Measurements from ENCODE around the gene ZFPM1.
A peak's percentile ranks its signal among the peaks of the same experiment; 100 is the strongest.

Gene ZFPM1

GRCh38 chr16:88417684-88418476 is 35.2 kb upstream of the ZFPM1 start:
- DNase-seq (no peak), ATAC-seq (no peak)

DNA sequence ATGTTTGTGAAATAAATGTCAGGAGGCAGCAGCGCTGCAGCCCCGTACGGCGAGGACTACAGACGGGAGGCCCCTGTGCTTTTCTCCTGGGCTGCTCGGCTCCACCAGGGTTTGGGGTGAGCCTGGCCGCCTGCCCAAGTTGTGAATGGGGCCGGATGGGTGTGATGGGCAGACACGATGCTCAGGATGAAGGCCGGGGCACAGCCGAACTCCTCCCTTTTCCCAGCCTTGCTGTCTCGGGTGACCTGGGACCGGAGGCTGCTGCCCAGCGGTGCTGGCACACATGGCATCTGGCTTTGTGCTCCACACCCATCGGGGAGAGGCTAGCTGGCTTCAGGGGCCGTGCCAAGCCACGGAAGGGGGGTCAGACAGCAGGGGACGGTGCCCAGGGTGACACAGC is 34.2 kb upstream of the ZFPM1 start:
- ATAC-seq (no peak), DNase-seq (no peak)

DNA sequence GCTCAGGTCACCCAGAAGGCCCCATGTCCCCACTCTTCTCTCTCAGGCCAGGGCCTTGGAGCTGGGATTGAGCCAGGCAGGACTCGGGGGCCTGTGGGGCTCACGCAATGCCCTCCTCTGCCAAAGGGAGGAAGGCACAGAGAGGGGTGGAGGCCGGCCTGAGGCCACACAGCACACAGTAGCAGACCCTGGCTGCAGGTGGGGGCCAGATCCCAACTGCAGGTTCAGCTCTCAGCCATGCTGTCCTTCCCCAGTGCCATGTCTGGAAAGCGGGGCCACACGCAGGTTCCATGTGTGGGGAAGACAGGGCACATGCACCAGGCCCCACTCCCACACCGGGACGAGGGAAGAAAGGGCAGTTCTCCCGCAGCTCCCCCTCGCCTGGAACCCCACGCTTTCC is 33.3 kb upstream of the ZFPM1 start:
- ATAC-seq, result no peak
- no peak for DNase-seq

DNA sequence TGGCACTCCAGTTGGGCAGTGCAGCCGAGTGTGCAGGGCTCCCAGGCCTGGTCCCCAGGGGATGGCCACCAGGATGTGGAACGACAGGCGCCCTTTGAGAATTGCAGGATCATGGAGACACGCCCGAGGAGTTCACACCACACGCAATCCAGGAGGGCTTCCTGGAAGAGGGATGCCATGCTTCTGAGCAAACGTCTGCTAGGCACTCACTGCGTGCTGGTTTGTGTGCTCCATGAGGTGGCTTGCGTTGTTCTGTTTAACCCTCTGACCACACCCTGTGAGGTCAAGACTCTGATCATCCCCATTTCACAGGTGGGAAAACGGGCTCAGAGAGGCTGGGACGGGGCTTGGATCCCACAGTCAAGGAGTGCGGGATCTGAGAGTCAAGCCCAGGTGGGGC is 32.6 kb upstream of the ZFPM1 start:
- DNase-seq (no peak), ATAC-seq (no peak)

GRCh38 chr16:88421301-88421700 is 31.8 kb upstream of the ZFPM1 start:
- ATAC-seq (no peak), DNase-seq (no peak)

GRCh38 chr16:88421871-88422433 is 31.1 kb upstream of the ZFPM1 start:
- DNase-seq (no peak), ATAC-seq (no peak)

- DNase-seq, result no peak
- no peak for ATAC-seq
Measured at GRCh38 chr16:88422733-88423447, 30.2 kb upstream of the ZFPM1 start.

DNA sequence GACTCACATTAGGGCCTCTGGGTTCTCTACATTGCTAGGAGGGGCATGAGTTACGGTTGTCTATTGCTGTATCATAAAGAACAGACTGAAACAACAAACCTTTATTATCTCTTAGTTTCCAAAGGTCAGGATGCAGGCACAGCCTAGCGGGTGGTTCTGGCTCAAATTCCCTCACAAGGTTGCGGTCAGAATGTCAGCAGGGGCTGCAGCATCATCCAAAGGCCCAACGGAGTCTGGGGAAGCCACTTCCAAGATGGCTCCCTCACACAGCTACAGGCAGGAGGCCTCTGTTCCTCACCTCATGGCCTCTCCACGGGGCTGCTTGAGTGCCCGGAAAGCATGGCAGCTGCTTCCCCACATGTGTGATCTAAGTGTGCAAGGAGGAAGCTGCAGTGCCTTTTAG is 29.6 kb upstream of the ZFPM1 start:
- ATAC-seq (no peak), DNase-seq (no peak)

GRCh38 chr16:88424587-88425235 is 28.4 kb upstream of the ZFPM1 start:
- DNase-seq (no peak), ATAC-seq (no peak)

DNA sequence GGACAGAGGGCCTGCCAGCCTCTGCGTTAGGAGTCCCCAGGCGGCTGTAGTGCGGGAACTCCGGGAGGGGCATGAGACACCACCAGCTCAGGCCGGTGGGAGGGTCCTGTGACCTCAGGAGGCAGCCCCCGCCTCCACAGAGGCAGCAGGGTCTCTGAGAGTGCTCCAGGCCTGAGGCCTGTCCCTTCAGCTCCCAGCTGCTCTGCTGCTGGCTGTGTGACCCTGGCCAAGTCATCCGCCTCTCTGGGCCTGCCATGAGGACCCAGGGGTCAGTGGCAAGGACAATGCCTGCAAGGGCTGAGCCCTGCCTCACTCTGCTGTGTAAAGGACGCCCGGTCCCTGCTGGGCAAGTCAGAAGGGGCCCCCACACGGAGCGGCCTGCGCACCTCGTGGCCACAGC is 27.1 kb upstream of the ZFPM1 start:
- no peak for DNase-seq

GRCh38 chr16:88427376-88427775 is 25.7 kb upstream of the ZFPM1 start:
- ATAC-seq (no peak), DNase-seq (no peak)

More for the DNA sequence above, 27.1 kb upstream of the ZFPM1 start:
- ATAC-seq, result no peak

DNA sequence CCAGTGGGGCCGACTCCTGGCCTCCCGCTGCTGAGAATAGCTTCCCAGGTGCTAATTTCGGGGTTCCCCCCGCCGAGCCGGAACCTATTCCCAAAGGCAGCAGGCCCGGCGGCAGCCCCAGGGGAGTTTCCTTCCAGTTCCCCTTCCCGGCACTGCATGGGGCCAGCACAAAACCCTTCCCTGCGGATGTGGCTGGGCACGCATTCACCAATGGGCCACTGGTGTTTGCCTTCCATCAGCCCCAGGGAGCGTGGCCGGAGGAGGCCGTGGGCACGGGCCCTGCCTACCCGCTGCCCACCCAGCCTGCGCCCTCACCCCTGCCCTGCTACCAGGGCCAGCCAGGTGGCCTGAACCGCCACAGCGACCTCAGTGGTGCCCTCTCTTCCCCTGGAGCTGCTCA is 24.9 kb upstream of the ZFPM1 start:
- DNase-seq (no peak), ATAC-seq (no peak)

DNA sequence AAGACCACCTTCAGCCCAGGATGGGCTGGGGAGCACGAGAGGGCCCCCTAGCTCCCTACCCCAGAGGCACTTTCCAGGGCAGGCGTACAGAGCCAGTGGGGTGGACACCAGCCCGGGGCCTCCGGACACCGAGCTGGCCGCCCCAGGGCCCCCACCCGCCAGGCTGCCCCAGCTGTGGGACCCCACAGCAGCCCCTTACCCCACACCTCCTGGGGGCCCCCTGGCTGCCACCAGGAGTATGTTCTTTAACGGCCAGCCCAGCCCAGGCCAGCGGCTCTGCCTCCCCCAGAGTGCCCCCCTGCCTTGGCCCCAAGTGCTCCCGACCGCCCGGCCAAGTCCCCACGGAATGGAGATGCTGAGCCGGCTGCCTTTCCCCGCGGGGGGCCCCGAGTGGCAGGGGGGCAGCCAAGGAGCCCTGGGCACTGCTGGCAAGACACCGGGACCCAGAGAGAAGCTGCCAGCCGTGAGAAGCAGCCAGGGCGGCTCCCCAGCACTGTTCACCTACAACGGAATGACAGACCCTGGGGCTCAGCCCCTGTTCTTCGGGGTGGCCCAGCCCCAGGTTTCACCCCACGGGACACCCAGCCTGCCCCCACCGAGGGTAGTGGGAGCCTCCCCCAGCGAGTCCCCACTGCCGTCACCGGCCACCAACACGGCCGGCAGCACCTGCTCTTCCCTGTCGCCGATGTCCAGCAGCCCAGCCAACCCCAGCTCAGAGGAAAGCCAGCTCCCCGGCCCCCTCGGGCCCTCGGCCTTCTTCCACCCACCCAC is 24.3 kb upstream of the ZFPM1 start:
- ATAC-seq, result no peak
- no peak for DNase-seq

GRCh38 chr16:88429387-88430184 is 23.5 kb upstream of the ZFPM1 start:
- ATAC-seq (no peak), DNase-seq (no peak)

GRCh38 chr16:88430185-88430523 is 22.9 kb upstream of the ZFPM1 start:
- ATAC-seq, result peak; percentile 4
- peak; percentile 28 for DNase-seq

DNA sequence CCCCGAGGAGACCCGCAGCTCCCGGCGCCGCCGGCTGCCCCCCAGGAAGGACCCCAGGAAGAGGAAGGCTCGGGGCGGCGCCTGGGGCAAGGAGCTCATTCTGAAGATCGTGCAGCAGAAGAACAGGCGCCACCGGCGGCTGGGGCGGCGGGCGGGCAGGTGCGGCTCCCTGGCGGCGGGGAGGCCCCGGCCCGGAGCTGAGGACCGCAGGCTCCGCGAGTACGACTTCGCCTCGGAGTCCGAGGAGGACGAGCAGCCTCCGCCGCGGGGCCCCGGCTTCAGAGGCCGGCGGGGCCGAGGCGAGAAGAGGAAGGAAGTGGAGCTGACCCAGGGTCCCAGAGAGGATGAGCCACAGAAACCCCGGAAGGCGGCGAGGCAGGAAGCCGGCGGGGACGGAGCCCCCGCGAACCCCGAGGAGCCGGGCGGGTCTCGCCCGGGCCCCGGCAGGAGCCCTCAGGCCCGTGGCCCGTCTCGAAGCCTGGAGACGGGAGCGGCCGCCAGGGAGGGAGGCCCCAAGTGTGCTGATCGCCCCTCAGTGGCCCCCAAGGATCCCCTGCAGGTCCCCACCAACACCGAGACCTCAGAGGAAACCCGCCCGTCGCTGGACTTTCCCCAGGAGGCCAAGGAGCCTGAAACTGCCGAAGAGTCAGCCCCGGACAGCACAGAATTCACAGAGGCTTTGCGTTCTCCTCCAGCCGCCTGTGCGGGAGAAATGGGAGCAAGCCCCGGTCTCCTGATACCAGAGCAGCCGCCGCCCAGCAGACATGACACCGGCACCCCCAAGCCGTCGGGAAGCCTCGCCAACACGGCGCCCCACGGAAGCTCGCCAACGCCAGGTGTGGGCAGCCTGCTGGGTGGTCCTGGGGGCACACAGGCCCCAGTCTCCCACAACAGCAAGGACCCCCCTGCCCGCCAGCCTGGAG is 22.3 kb upstream of the ZFPM1 start:
- ATAC-seq (peak; percentile 42), DNase-seq (peak; percentile 60)

DNA sequence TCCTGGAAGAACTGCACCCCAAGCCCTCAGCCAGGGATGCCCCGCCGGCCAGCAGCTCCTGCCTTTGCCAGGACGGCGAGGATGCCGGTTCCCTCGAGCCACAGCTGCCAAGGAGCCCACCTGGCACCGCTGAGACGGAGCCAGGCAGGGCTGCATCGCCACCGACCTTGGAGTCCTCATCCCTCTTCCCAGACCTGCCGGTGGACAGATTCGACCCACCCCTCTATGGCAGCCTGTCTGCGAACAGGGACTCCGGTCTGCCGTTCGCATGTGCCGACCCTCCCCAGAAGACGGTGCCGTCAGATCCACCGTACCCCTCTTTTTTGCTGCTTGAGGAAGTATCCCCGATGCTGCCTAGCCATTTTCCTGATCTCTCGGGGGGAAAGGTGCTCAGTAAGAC is 21.4 kb upstream of the ZFPM1 start:
- no peak for DNase-seq
- ATAC-seq, result no peak

DNA sequence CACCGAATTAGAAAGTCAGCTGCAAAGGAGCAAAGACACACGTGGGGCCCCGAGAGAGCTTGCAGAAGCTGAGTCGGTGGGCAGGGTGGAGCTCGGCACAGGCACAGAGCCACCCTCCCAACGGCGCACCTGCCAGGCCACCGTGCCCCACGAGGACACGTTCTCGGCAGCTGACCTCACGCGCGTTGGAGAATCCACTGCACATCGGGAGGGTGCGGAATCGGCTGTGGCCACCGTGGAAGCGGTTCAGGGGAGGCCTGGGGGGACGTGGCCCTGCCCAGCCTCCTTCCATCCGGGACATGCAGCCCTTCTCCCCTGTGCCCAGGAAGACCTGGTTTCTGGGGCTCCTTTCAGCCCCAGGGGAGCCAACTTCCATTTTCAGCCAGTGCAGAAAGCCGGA is 20.9 kb upstream of the ZFPM1 start:
- ATAC-seq (no peak), DNase-seq (no peak)

- ATAC-seq (no peak), DNase-seq (no peak)
Measured at GRCh38 chr16:88432753-88433152, 20.3 kb upstream of the ZFPM1 start.

DNA sequence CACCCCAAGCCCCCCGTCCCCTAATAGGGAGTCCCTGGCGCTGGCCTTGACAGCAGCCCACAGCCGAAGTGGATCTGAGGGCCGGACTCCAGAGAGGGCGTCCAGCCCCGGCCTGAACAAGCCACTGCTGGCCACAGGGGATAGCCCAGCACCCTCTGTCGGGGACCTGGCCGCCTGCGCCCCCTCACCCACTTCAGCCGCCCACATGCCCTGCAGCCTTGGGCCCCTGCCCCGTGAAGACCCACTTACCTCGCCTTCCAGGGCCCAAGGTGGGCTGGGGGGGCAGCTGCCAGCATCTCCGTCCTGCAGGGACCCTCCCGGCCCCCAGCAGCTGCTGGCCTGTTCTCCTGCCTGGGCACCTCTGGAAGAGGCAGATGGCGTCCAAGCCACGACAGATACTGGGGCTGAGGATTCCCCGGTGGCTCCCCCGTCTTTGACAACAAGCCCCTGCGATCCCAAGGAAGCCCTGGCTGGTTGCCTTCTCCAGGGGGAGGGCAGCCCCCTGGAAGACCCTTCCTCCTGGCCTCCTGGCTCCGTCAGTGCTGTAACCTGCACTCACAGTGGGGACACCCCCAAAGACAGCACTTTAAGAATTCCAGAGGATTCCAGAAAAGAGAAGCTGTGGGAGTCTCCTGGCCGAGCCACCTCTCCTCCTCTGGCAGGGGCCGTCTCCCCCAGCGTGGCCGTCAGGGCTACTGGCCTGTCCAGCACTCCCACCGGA is 19.3 kb upstream of the ZFPM1 start:
- no peak for ATAC-seq

More for the DNA sequence above, 19.3 kb upstream of the ZFPM1 start:
- DNase-seq, result no peak

Data from stimulated activated naive CD8-positive, alpha-beta T cell treated with anti-CD3 and anti-CD28 coated beads, Interleukin-15, Interleukin-2, amounts not matched to agents 100 U/mL and 50 U/mL, for 24 hours (primary cell).